Epithelial cell of esophagus (primary cell): Measurements from ENCODE around the gene PDE4B.

ENCODE experiments used
- DNase-seq: peaks from one replicate; pipeline ENCODE4 v3.0.0; 2010; ENCODE audit warnings: low read depth
- H3K4me3 ChIP-seq: 2 replicates; pipeline ENCODE4 v1.5.1; 2011; ENCODE audit warnings: mild to moderate bottlenecking, low read length, control low read depth
- CTCF ChIP-seq: IDR thresholded peaks from 2 replicates; pipeline ENCODE4 v1.5.1; 2011; ENCODE audit warnings: low read depth, mild to moderate bottlenecking, low read length, control low read depth, inconsistent platforms; ENCODE audit not compliant: insufficient read depth; ENCODE audit errors: missing control alignments

Gene PDE4B

GRCh38 chr1:66182551-66183178 lies 390.0 kb downstream of the PDE4B start:
- H3K4me3 ChIP-seq: no peak overlapping the region
- peak; percentile 2 for DNase-seq
- TF ChIP-seq CTCF: no peak

GRCh38 chr1:66183400-66183799 lies 390.7 kb downstream of the PDE4B start:
- no peak overlapping the region for H3K4me3 ChIP-seq
- TF ChIP-seq CTCF: no peak
- DNase-seq: no peak

- H3K4me3 ChIP-seq: no peak overlapping the region
- no peak for TF ChIP-seq CTCF
- no peak for DNase-seq
These were observed 404.4 kb downstream of the PDE4B start for GRCh38 chr1:66197120-66197519.

GRCh38 chr1:66197785-66198184 lies 405.1 kb downstream of the PDE4B start:
- no peak for DNase-seq
- no peak for TF ChIP-seq CTCF
- no peak overlapping the region for H3K4me3 ChIP-seq

- DNase-seq: no peak
- no peak for TF ChIP-seq CTCF
- no peak overlapping the region for H3K4me3 ChIP-seq
These were observed 414.0 kb downstream of the PDE4B start for GRCh38 chr1:66206563-66207144.

GRCh38 chr1:66207484-66207883 lies 414.8 kb downstream of the PDE4B start:
- DNase-seq: peak; percentile 9
- no peak for TF ChIP-seq CTCF
- H3K4me3 ChIP-seq: no peak overlapping the region

GRCh38 chr1:66208632-66209031 lies 415.9 kb downstream of the PDE4B start:
- no peak overlapping the region for H3K4me3 ChIP-seq
- no peak for TF ChIP-seq CTCF
- no peak for DNase-seq
